NCI-H128 (cell line): Measurements from ENCODE around the gene PIGP.
A peak's percentile ranks its signal among the peaks of the same experiment; 100 is the strongest.
"Not testable (repeated sequence)": the region's sequence is repeated elsewhere in the genome, so short reads cannot be mapped to it uniquely, and the experiment has no call there.

ENCODE experiments used
- DNase-seq: peaks from one replicate; lab custom pipeline; 2025; ENCODE audit not compliant: unreplicated experiment; lab: John Stamatoyannopoulos, UW

PIGP gene

GRCh38 chr21:37072988-37073416, at the start of gene PIGP, which contains the start of gene TTC3:
Gene PIGP (minus strand): TSS chr21:37073071. CDS start chr21:37072515, 556 bp downstream.
Gene TTC3 (plus strand): TSS chr21:37073254. CDS start chr21:37087258, 14,004 bp downstream.
- peak; percentile 94 for DNase-seq

- DNase-seq = no peak
These were observed 46.7 kb upstream of the PIGP start for GRCh38 chr21:37119421-37120218.

- DNase-seq = no peak
These were observed 45.4 kb upstream of the PIGP start for GRCh38 chr21:37118187-37118826.

- DNase-seq = no peak
These were observed 44.3 kb upstream of the PIGP start for GRCh38 chr21:37117204-37117603.

- not testable (repeated sequence) for DNase-seq
These were observed 43.6 kb upstream of the PIGP start for GRCh38 chr21:37116459-37116858.

- DNase-seq = not testable (repeated sequence)
These were observed 41.4 kb upstream of the PIGP start for GRCh38 chr21:37114301-37114700.

GRCh38 chr21:37111029-37111428, 38.2 kb upstream of the PIGP start:
- DNase-seq = not testable (repeated sequence)

GRCh38 chr21:37106998-37107397, 34.1 kb upstream of the PIGP start:
- no peak for DNase-seq

GRCh38 chr21:37102746-37103145, 29.9 kb upstream of the PIGP start:
- not testable (repeated sequence) for DNase-seq

GRCh38 chr21:37101384-37101783, 28.5 kb upstream of the PIGP start:
- no peak for DNase-seq

GRCh38 chr21:37100316-37100715, 27.4 kb upstream of the PIGP start:
- DNase-seq = no peak

GRCh38 chr21:37098751-37099150, 25.9 kb upstream of the PIGP start:
- no peak for DNase-seq

- DNase-seq = no peak
These were observed 22.9 kb upstream of the PIGP start for GRCh38 chr21:37095821-37096220.

GRCh38 chr21:37093977-37094376, 21.1 kb upstream of the PIGP start:
- no peak for DNase-seq

GRCh38 chr21:37088186-37088735, 15.4 kb upstream of the PIGP start:
- no peak for DNase-seq

GRCh38 chr21:37087188-37087587, 14.3 kb upstream of the PIGP start:
- DNase-seq = no peak

GRCh38 chr21:37085726-37086125, 12.9 kb upstream of the PIGP start:
- DNase-seq = no peak

- no peak for DNase-seq
These were observed 10.1 kb upstream of the PIGP start for GRCh38 chr21:37082856-37083528.

GRCh38 chr21:37082375-37082774, 9.5 kb upstream of the PIGP start:
- DNase-seq = no peak

- no peak for DNase-seq
These were observed 6.4 kb upstream of the PIGP start for GRCh38 chr21:37079211-37079824.

GRCh38 chr21:37077403-37077802, 4.5 kb upstream of the PIGP start:
- DNase-seq = no peak
